H9 (cell line): Measurements from ENCODE around the gene PLCH1. TPM values are rescaled to one million over a fixed set of nuclear protein-coding genes. Genes with fewer than 3 reads are reported as not detected.

Source experiments
- DNase-seq: peaks from one replicate; pipeline ENCODE4 v3.0.0-alpha.2; 2017
- H2AFZ ChIP-seq: one replicate; pipeline ENCODE4 v1.6.1; 2013; ENCODE audit warnings: mild to moderate bottlenecking, low read length, control low read depth, moderate library complexity
- H2AK5ac ChIP-seq: 2 replicates; pipeline ENCODE4 v1.6.1; 2013; ENCODE audit warnings: low read length, control low read depth, mixed read lengths; ENCODE audit not compliant: insufficient read length
- H2BK120ac ChIP-seq: one replicate; pipeline ENCODE4 v1.6.1; 2013; ENCODE audit warnings: low read depth, mild to moderate bottlenecking, low read length, control low read depth, inconsistent platforms; ENCODE audit not compliant: poor library complexity, severe bottlenecking
- H2BK12ac ChIP-seq: 2 replicates; pipeline ENCODE4 v1.6.1; 2013; ENCODE audit warnings: low read length, control low read depth, mixed read lengths, low read depth; ENCODE audit not compliant: insufficient read length
- H2BK15ac ChIP-seq: 2 replicates; pipeline ENCODE4 v1.6.1; 2013; ENCODE audit warnings: low read depth, low read length, control low read depth
- H2BK20ac ChIP-seq: one replicate; pipeline ENCODE4 v1.6.1; 2013; ENCODE audit warnings: low read depth, mild to moderate bottlenecking, low read length, control low read depth, inconsistent platforms; ENCODE audit not compliant: poor library complexity, severe bottlenecking
- H2BK5ac ChIP-seq: 2 replicates; pipeline ENCODE4 v1.6.1; 2013; ENCODE audit warnings: low read length, control low read depth, mixed read lengths; ENCODE audit not compliant: insufficient read length
- H3K14ac ChIP-seq: 2 replicates; pipeline ENCODE4 v1.6.1; 2013; ENCODE audit warnings: low read length, control low read depth; ENCODE audit not compliant: insufficient read depth
- H3K18ac ChIP-seq: 2 replicates; pipeline ENCODE4 v1.6.1; 2013; ENCODE audit warnings: low read depth, mild to moderate bottlenecking, mixed read lengths, low read length, control low read depth; ENCODE audit not compliant: insufficient read length
- H3K23ac ChIP-seq: 2 replicates; pipeline ENCODE4 v1.6.1; 2013; ENCODE audit warnings: low read length, control low read depth, mixed read lengths, low read depth; ENCODE audit not compliant: insufficient read length
- H3K23me2 ChIP-seq: 2 replicates; pipeline ENCODE4 v1.6.1; 2013; ENCODE audit warnings: low read depth, mild to moderate bottlenecking, mixed read lengths, low read length, control low read depth; ENCODE audit not compliant: insufficient read length, poor library complexity, severe bottlenecking
- H3K27ac ChIP-seq: 2 replicates; pipeline ENCODE4 v1.5.1; 2013; ENCODE audit warnings: low read length, control low read depth, mixed read lengths, low read depth; ENCODE audit not compliant: insufficient read length
- H3K27me3 ChIP-seq: 2 replicates; pipeline ENCODE4 v1.6.1; 2013; ENCODE audit warnings: low read length, control low read depth, inconsistent platforms; ENCODE audit not compliant: insufficient read depth
- H3K4ac ChIP-seq: 2 replicates; pipeline ENCODE4 v1.6.1; 2013; ENCODE audit warnings: low read depth, mild to moderate bottlenecking, control low read depth, inconsistent platforms, low read length, moderate library complexity
- H3K4me1 ChIP-seq: 2 replicates; pipeline ENCODE4 v1.6.1; 2013; ENCODE audit warnings: low read length, control low read depth, inconsistent platforms; ENCODE audit not compliant: insufficient read depth
- H3K4me2 ChIP-seq: 2 replicates; pipeline ENCODE4 v1.6.1; 2013; ENCODE audit warnings: low read length, control low read depth, mixed read lengths; ENCODE audit not compliant: insufficient read length, insufficient read depth
- H3K56ac ChIP-seq: 2 replicates; pipeline ENCODE4 v1.6.1; 2013; ENCODE audit warnings: low read depth, mild to moderate bottlenecking, mixed read lengths, low read length, control low read depth; ENCODE audit not compliant: insufficient read length
- H3K79me1 ChIP-seq: 2 replicates; pipeline ENCODE4 v1.6.1; 2013; ENCODE audit warnings: low read depth, mild to moderate bottlenecking, moderate library complexity, low read length, control low read depth, inconsistent platforms; ENCODE audit not compliant: insufficient read depth, poor library complexity, severe bottlenecking
- H3K79me2 ChIP-seq: 2 replicates; pipeline ENCODE4 v1.6.1; 2013; ENCODE audit warnings: low read length, control low read depth, inconsistent platforms; ENCODE audit not compliant: insufficient read depth
- H3K9ac ChIP-seq: 2 replicates; pipeline ENCODE4 v1.6.1; 2013; ENCODE audit warnings: low read length, control low read depth, mixed read lengths; ENCODE audit not compliant: insufficient read length; ENCODE audit errors: extremely low read depth
- H3K9me3 ChIP-seq: one replicate; pipeline ENCODE4 v1.6.1; 2013; ENCODE audit warnings: low read depth, low read length, inconsistent platforms; ENCODE audit not compliant: control insufficient read depth
- H3T11ph ChIP-seq: one replicate; pipeline ENCODE4 v1.6.1; 2013; ENCODE audit warnings: mild to moderate bottlenecking, low read length, control low read depth, inconsistent platforms
- H4K20me1 ChIP-seq: one replicate; pipeline ENCODE4 v1.6.1; 2013; ENCODE audit not compliant: control insufficient read depth, insufficient read length, insufficient read depth
- H4K5ac ChIP-seq: 2 replicates; pipeline ENCODE4 v1.6.1; 2013; ENCODE audit warnings: low read depth, mild to moderate bottlenecking, mixed read lengths, low read length, control low read depth; ENCODE audit not compliant: insufficient read length
- H4K8ac ChIP-seq: replicated peaks from 2 replicates; pipeline ENCODE4 v1.6.1; 2013; ENCODE audit warnings: low read length, control low read depth, mixed read lengths, low read depth; ENCODE audit not compliant: insufficient read length
- H4K91ac ChIP-seq: 2 replicates; pipeline ENCODE4 v1.6.1; 2013; ENCODE audit warnings: low read depth, mild to moderate bottlenecking, moderate library complexity, mixed read lengths, low read length, control low read depth; ENCODE audit not compliant: insufficient read length
- H3K27ac Mint-ChIP-seq, 3 experiments: 2 replicates in 2 of 3; 3 replicates in 1 of 3; pipeline ENCODE4 v1.8.0; 2020 to 2021; ENCODE audit warnings: mixed read lengths in 3 of 3, mild to moderate bottlenecking in 1 of 3, moderate library complexity in 1 of 3
- H3K27me3 Mint-ChIP-seq: 2 replicates; pipeline ENCODE4 v1.8.0; 2021; ENCODE audit warnings: low read depth, mild to moderate bottlenecking, moderate library complexity, mixed read lengths
- H3K36me3 Mint-ChIP-seq, 3 experiments: 2 replicates in 2 of 3; 3 replicates in 1 of 3; pipeline ENCODE4 v1.8.0; 2020 to 2021; ENCODE audit warnings: low read depth in 3 of 3, mixed read lengths in 3 of 3; ENCODE audit not compliant: insufficient read depth in 1 of 3
- H3K4me1 Mint-ChIP-seq, 2 experiments: 2 replicates each; pipeline ENCODE4 v1.8.0; 2020; ENCODE audit warnings: mixed read lengths in 2 of 2
- H3K4me3 Mint-ChIP-seq, 2 experiments: 2 replicates in 1 of 2; 3 replicates in 1 of 2; pipeline ENCODE4 v1.8.0; 2020 to 2021; ENCODE audit warnings: mild to moderate bottlenecking in 2 of 2, mixed read lengths in 2 of 2, moderate library complexity in 1 of 2
- H3K9me3 Mint-ChIP-seq, 2 experiments: 2 replicates in 1 of 2; 3 replicates in 1 of 2; pipeline ENCODE4 v1.8.0; 2020; ENCODE audit warnings: mild to moderate bottlenecking in 2 of 2, mixed read lengths in 2 of 2, moderate library complexity in 1 of 2
- WGBS: extraction: QIAGEN DNeasy Blood & Tissue Kit; methylation state at CpG from one replicate; pipeline ENCODE4 v1.1.7; 2013; ENCODE audit warnings: missing lambda C conversion rate, low lambda C conversion rate, mixed read lengths; ENCODE audit not compliant: insufficient read length; ENCODE audit errors: extremely low coverage; 5-methylcytosine and 5-hydroxymethylcytosine counted together
- total RNA-seq: library from RNA; stranded (reverse); gene quantifications from 2 replicates; pipeline ENCODE4 v1.2.1, GENCODE V29; 2021
- TF ChIP-seq, protein P1 (sequence below): fragments of 200-600 bp; sonication (generic); conservative IDR thresholded peaks from 3 replicates; pipeline ENCODE4 v1.8.0; 2021; ENCODE audit warnings: antibody characterized with exemption, mild to moderate bottlenecking

Gene PLCH1
- total RNA-seq, 1 experiment from 2014 or later, result 19.0 TPM

DNA sequence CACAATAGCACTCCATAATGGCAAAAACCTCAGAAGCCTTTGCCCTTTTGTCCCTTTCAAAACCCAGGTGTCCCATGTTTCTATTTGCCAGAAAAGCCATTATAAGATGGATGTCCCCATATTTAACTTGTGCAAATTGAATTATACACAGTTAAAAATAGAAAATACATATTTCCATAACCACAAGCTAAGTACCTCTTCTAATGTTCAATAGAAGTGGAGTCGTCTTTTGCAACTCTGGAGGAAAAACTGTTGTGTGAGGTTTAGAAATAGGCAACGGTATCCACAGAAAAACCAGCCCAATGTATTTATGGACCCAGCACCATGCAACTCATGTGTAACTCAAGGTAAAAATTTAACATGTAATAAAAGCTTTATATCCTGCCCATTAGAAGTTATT, 367.8 kb downstream of the PLCH1 start:
- H2BK15ac ChIP-seq, result no peak overlapping the region
- H2BK20ac ChIP-seq, result no peak overlapping the region
- H2BK120ac ChIP-seq, result no peak overlapping the region
- H3K9me3 Mint-ChIP-seq, result no peaks in the 10 kb centered on the region
- H3K4me1 ChIP-seq, result 0 out of 2 replicates have a peak, but pooled peaks cover 2% of the 10 kb centered on the region
- no peak overlapping the region for H3K4me3 Mint-ChIP-seq
- no peak overlapping the region for H2AK5ac ChIP-seq
- no peaks in the 10 kb centered on the region for H3K79me1 ChIP-seq
- no peak overlapping the region for H2BK5ac ChIP-seq
- H3K4me2 ChIP-seq, result no peak overlapping the region
- H3K27ac Mint-ChIP-seq, result no peak overlapping the region
- H3K9ac ChIP-seq, result no peak overlapping the region
- H3K18ac ChIP-seq, result no peak overlapping the region
- H3K23ac ChIP-seq, result no peak overlapping the region
- H4K20me1 ChIP-seq, result no peaks in the 10 kb centered on the region
- H4K8ac ChIP-seq, result no peak overlapping the region
- no peaks in the 10 kb centered on the region for H3K79me2 ChIP-seq
- peaks cover 3% of the 10 kb centered on the region for H3K27me3 Mint-ChIP-seq
- H3K4ac ChIP-seq, result no peak overlapping the region
- H3K36me3 Mint-ChIP-seq, result no peaks in the 10 kb centered on the region
- no peak for DNase-seq
- no peaks in the 10 kb centered on the region for H3K27me3 ChIP-seq
- H2AFZ ChIP-seq, result no peak overlapping the region
- H3K14ac ChIP-seq, result no peak overlapping the region
- H3K27ac ChIP-seq, result no peak overlapping the region
- no peaks in the 10 kb centered on the region for H3K9me3 ChIP-seq
- H3K56ac ChIP-seq, result no peak overlapping the region
- peaks cover 17% of the 10 kb centered on the region in 2 experiments for H3K4me1 Mint-ChIP-seq
- WGBS, result no CpG with 5 or more reads among the region's 2 CpGs
- H2BK12ac ChIP-seq, result no peak overlapping the region
- H4K5ac ChIP-seq, result no peak overlapping the region
- TF ChIP-seq, protein P1, sequence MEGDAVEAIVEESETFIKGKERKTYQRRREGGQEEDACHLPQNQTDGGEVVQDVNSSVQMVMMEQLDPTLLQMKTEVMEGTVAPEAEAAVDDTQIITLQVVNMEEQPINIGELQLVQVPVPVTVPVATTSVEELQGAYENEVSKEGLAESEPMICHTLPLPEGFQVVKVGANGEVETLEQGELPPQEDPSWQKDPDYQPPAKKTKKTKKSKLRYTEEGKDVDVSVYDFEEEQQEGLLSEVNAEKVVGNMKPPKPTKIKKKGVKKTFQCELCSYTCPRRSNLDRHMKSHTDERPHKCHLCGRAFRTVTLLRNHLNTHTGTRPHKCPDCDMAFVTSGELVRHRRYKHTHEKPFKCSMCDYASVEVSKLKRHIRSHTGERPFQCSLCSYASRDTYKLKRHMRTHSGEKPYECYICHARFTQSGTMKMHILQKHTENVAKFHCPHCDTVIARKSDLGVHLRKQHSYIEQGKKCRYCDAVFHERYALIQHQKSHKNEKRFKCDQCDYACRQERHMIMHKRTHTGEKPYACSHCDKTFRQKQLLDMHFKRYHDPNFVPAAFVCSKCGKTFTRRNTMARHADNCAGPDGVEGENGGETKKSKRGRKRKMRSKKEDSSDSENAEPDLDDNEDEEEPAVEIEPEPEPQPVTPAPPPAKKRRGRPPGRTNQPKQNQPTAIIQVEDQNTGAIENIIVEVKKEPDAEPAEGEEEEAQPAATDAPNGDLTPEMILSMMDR, result no peak
- no peaks in the 10 kb centered on the region for H3K23me2 ChIP-seq
- no peak overlapping the region for H4K91ac ChIP-seq
- H3T11ph ChIP-seq, result no peak overlapping the region
